Lung microvascular endothelial cell (primary cell): ENCODE measurements around the gene SPANXC. TPM values are rescaled to one million over a fixed set of nuclear protein-coding genes. Genes with fewer than 3 reads are reported as not detected.
"Not testable (repeated sequence)": the region's sequence is repeated elsewhere in the genome, so short reads cannot be mapped to it uniquely, and the experiment has no call there.

ENCODE experiments used
- DNase-seq, 2 donors: peaks; one replicate each; pipeline versions ENCODE4 v3.0.0 to v3.0.0-alpha.2; 2010; ENCODE audit warnings: low read depth in 2 of 2
- total RNA-seq: library from RNA; depleted of rRNA; stranded (reverse); fragments of >200 nt; gene quantifications from 2 replicates; pipeline ENCODE4 v1.2.1, GENCODE V29; 2014

Gene SPANXC
- not detected in 2 replicates for total RNA-seq

- not testable (repeated sequence) for DNase-seq
Observed at GRCh38 chrX:141242417-141242816, at the start of gene SPANXC. SPANXC (minus strand) TSS chrX:141242517; CDS start chrX:141242457, 60 bp downstream.

- no peak for DNase-seq
Observed at GRCh38 chrX:141279476-141279875, 37.2 kb upstream of the SPANXC start.

- peak; percentile 35 to 56 for DNase-seq
Observed at GRCh38 chrX:141278306-141278705, 36.0 kb upstream of the SPANXC start.

GRCh38 chrX:141258080-141258479, 15.8 kb upstream of the SPANXC start:
- no peak for DNase-seq

- DNase-seq = no peak
Observed at GRCh38 chrX:141221611-141222010, 20.7 kb downstream of the SPANXC start.

- DNase-seq = peak; percentile 73 to 80
Observed at GRCh38 chrX:141220342-141221008, 21.8 kb downstream of the SPANXC start.

- DNase-seq = no peak
Observed at GRCh38 chrX:141214196-141214595, 28.1 kb downstream of the SPANXC start.

- DNase-seq = no peak
Observed at GRCh38 chrX:141201962-141202361, 40.4 kb downstream of the SPANXC start.

Other genes starting within 250 kb of the SPANXC start
- not detected in 2 replicates for gene SPANXB1, start 239.9 kb downstream of the SPANXC start, total RNA-seq
- gene LDOC1, start 65.4 kb downstream of the SPANXC start, total RNA-seq = 5.0 and 7.1 TPM in 2 replicates